NCI-H748 treated with DMSO at 0.1 percent for 48 hours (cell line): Measurements from ENCODE around the gene OLFM3.

Experiments
- DNase-seq: peaks from one replicate; lab custom pipeline; 2025; lab: John Stamatoyannopoulos, UW

The OLFM3 gene

GRCh38 chr1:101847626-101848025 is 149.1 kb downstream of the OLFM3 start:
- no peak for DNase-seq

- peak; percentile 38 for DNase-seq
These were observed 149.9 kb downstream of the OLFM3 start for GRCh38 chr1:101846820-101847219.

GRCh38 chr1:101843160-101843559 is 153.6 kb downstream of the OLFM3 start:
- no peak for DNase-seq

GRCh38 chr1:101841824-101842223 is 154.9 kb downstream of the OLFM3 start:
- DNase-seq: no peak

- DNase-seq: no peak
These were observed 160.7 kb downstream of the OLFM3 start for GRCh38 chr1:101835988-101836387.

- no peak for DNase-seq
These were observed 163.4 kb downstream of the OLFM3 start for GRCh38 chr1:101833312-101833711.

- DNase-seq: no peak
These were observed 170.3 kb downstream of the OLFM3 start for GRCh38 chr1:101826416-101826815.

- DNase-seq: peak; percentile 64
These were observed 176.7 kb downstream of the OLFM3 start for GRCh38 chr1:101820071-101820470.

GRCh38 chr1:101816262-101816661 is 180.5 kb downstream of the OLFM3 start:
- DNase-seq: no peak

GRCh38 chr1:101798417-101798816 is 198.3 kb downstream of the OLFM3 start:
- DNase-seq: no peak

GRCh38 chr1:101797722-101798121 is 199.0 kb downstream of the OLFM3 start:
- DNase-seq: no peak

- DNase-seq: peak; percentile 91
These were observed 215.4 kb downstream of the OLFM3 start for GRCh38 chr1:101781201-101781831.

- no peak for DNase-seq
These were observed 227.2 kb downstream of the OLFM3 start for GRCh38 chr1:101769520-101769919.

GRCh38 chr1:101757985-101758384 is 238.7 kb downstream of the OLFM3 start:
- no peak for DNase-seq

- no peak for DNase-seq
These were observed 240.3 kb downstream of the OLFM3 start for GRCh38 chr1:101756411-101756810.
